ENCODE results near the gene EXOSC1. TPM values are rescaled to one million over a fixed set of nuclear protein-coding genes. Genes with fewer than 3 reads are reported as not detected.

Gene EXOSC1
- total and polyA plus RNA-seq, 2 of the 13 experiments (the other 11 are each of a cell fraction or from before 2014, with no cell fraction given), result 36.3 to 39.9 TPM

DNA sequence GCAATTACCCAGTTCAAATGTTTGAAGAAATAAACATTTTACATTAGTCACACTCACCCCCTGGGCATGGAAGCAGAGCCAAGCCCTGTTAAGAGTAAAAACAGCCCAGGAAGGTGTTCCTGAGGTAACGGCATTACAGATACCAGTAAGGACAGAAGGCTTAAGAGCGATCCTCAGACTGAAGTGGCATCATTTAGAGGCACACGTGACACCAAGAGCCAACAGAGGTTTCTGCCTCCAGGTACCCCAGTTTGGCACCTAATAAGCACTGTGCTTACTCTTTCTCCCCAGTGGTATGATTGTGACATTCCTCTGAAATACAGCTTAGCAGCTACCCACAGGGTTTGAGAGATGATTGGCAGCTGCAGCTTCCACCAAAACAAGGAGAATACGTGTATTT is 35.3 kb upstream of the EXOSC1 start:
- POLR2A ChIA-PET, result no interaction called here
- no TSS peak for BruUV-seq (replicated peaks)
- CTCF ChIA-PET (ENCODE audit: low intra/inter-chr PET ratio, low total read pairs), result no interaction called here
- TF ChIP-seq SP4 (CRISPR knock-in tag; IDR thresholded peaks at IDR 0.05) (no peak), PAF1 (CRISPR knock-in tag; IDR thresholded peaks at IDR 0.05) (no peak), RCOR2 (CRISPR knock-in tag; IDR thresholded peaks at IDR 0.05) (no peak), ZFAT (CRISPR knock-in tag; conservative IDR thresholded peaks at IDR 0.05) (no peak), ZNF33A (CRISPR knock-in tag; IDR thresholded peaks at IDR 0.05; ENCODE audit: borderline replicate concordance) (no peak), PBX3 (CRISPR knock-in tag; IDR thresholded peaks at IDR 0.05; ENCODE audit: borderline replicate concordance) (no peak), EEA1 (CRISPR knock-in tag; IDR thresholded peaks at IDR 0.05; ENCODE audit: borderline replicate concordance) (no peak), AGO1 (IDR thresholded peaks at IDR 0.05; ENCODE audit: low read depth, low read length, poor library complexity, severe bottlenecking) (no peak), ZNF34 (CRISPR knock-in tag; IDR thresholded peaks at IDR 0.05; ENCODE audit: borderline replicate concordance) (no peak), POLR2A (IDR thresholded peaks at IDR 0.05; ENCODE audit: insufficient read depth in 1 of 2, low read depth in 2 of 2, low read length in 2 of 2) (no peak), ZNF343 (CRISPR knock-in tag; IDR thresholded peaks at IDR 0.05) (no peak), NFIC (IDR thresholded peaks at IDR 0.05; ENCODE audit: low read length) (no peak), ARNT (IDR thresholded peaks at IDR 0.05) (no peak), MATR3 (CRISPR knock-in tag; IDR thresholded peaks at IDR 0.05) (no peak), ZXDC (CRISPR knock-in tag; IDR thresholded peaks at IDR 0.05) (no peak), ZNF577 (CRISPR knock-in tag; IDR thresholded peaks at IDR 0.05; ENCODE audit: borderline replicate concordance, low read depth) (no peak)
- TF ChIP-seq, protein P1, sequence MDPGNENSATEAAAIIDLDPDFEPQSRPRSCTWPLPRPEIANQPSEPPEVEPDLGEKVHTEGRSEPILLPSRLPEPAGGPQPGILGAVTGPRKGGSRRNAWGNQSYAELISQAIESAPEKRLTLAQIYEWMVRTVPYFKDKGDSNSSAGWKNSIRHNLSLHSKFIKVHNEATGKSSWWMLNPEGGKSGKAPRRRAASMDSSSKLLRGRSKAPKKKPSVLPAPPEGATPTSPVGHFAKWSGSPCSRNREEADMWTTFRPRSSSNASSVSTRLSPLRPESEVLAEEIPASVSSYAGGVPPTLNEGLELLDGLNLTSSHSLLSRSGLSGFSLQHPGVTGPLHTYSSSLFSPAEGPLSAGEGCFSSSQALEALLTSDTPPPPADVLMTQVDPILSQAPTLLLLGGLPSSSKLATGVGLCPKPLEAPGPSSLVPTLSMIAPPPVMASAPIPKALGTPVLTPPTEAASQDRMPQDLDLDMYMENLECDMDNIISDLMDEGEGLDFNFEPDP (CRISPR knock-in tag; conservative IDR thresholded peaks at IDR 0.05), result no peak
- no peak overlapping the region for H2AFZ ChIP-seq (ENCODE audit: low read length)
- H3K4me1 ChIP-seq (ENCODE audit: insufficient read depth, low read length), result peaks cover 19% of the 10 kb centered on the region
- H4K20me1 ChIP-seq (ENCODE audit: insufficient read depth, low read length), result no peaks in the 10 kb centered on the region
- ATAC-seq, result no peak
- DNase-seq (ENCODE audit: low spot score), result no peak
- FAIRE-seq, result no peak
- H3K4me3 ChIP-seq (replicated peaks in 1 of 3; ENCODE audit: insufficient read depth in 1 of 3, low read depth in 2 of 3, low read length in 3 of 3), result no peak overlapping the region
- H3K27ac ChIP-seq (ENCODE audit: extremely low read length, insufficient read depth, low read length), result no peak overlapping the region
- in situ Hi-C loops (cut with HindIII; ENCODE audit: extremely low pct_ligation_motif_present, low pct_unique_long_range_greater_than_20kb) (no loop called here), intact Hi-C loops (cut with micrococcal nuclease; ENCODE audit: unreplicated experiment) (no loop called here)
- peaks cover 22 to 71% of the 10 kb centered on the region in 2 experiments for H3K36me3 ChIP-seq (replicated peaks in 1 of 2; ENCODE audit: control insufficient read depth in 1 of 2, insufficient read depth in 2 of 2, low read length in 2 of 2)
- H3K9me3 ChIP-seq (ENCODE audit: low read length), result no peaks in the 10 kb centered on the region
- WGBS (ENCODE audit: low lambda C conversion rate), result 98% methylated on average over 4 of the region's 4 CpGs
- H3K4me2 ChIP-seq (ENCODE audit: low read depth, low read length), result no peak overlapping the region
- no peaks in the 10 kb centered on the region for H3K27me3 ChIP-seq (ENCODE audit: control insufficient read depth in 1 of 2, insufficient read depth in 2 of 2, low read length in 2 of 2)
- peaks cover 19% of the 10 kb centered on the region for H3K79me2 ChIP-seq (ENCODE audit: insufficient read depth, low read length)
- no peak overlapping the region for H3K9ac ChIP-seq (ENCODE audit: insufficient read depth, low read depth, low read length)

All from HepG2 (cell line).